AG10803 (cell line): ENCODE results near the gene KCNN1.

Experiments
- DNase-seq: peaks from one replicate; pipeline ENCODE4 v3.0.0; 2010; ENCODE audit warnings: low read depth
- H3K4me3 ChIP-seq: 2 replicates; pipeline ENCODE4 v1.5.1; 2011; ENCODE audit warnings: mild to moderate bottlenecking, low read length, control low read depth
- CTCF ChIP-seq: conservative IDR thresholded peaks from 2 replicates; pipeline ENCODE4 v1.5.1; 2011; ENCODE audit warnings: mild to moderate bottlenecking, low read length, control low read depth, inconsistent platforms

The KCNN1 gene

GRCh38 chr19:17948931-17949930 is 17.7 kb upstream of the KCNN1 start:
- no peak for DNase-seq
- no peak overlapping the region; the same call in 1 of the 2 replicates for H3K4me3 ChIP-seq
- TF ChIP-seq CTCF, result no peak

- no peak for TF ChIP-seq CTCF
- H3K4me3 ChIP-seq, result no peak overlapping the region
- DNase-seq, result no peak
These were observed 17.0 kb upstream of the KCNN1 start for GRCh38 chr19:17949956-17950309.

- no peak for TF ChIP-seq CTCF
- no peak for DNase-seq
- no peak overlapping the region for H3K4me3 ChIP-seq
These were observed 16.4 kb upstream of the KCNN1 start for GRCh38 chr19:17950310-17951156.

- no peak overlapping the region for H3K4me3 ChIP-seq
- no peak for DNase-seq
- TF ChIP-seq CTCF, result no peak
These were observed 15.5 kb upstream of the KCNN1 start for GRCh38 chr19:17951157-17951989.

- no peak overlapping the region for H3K4me3 ChIP-seq
- no peak for TF ChIP-seq CTCF
- no peak for DNase-seq
These were observed 14.6 kb upstream of the KCNN1 start for GRCh38 chr19:17951990-17952976.
